K562 (cell line): Measurements from ENCODE around the gene ASIP.

Experiments
- BACH1 ChIP-seq: fragments of 200-800 bp; sonication (Bioruptor generic); IDR thresholded peaks from 2 replicates; pipeline ENCODE4 v1.6.1; 2016; ENCODE audit warnings: missing genetic modification characterization, missing compliant biosample characterization
- BRCA1 ChIP-seq, 2 experiments: fragments of 450-650 bp in 1 of 2; sonication (generic) in 1 of 2; formaldehyde crosslinking in 1 of 2; IDR thresholded peaks; 2 replicates each; pipeline versions ENCODE4 v1.5.0 to v1.6.1; 2017 to 2020; ENCODE audit warnings: mild to moderate bottlenecking in 1 of 2, missing genetic modification reagents in 1 of 2
- CBX2 ChIP-seq: fragments of 200-600 bp; sonication (generic); IDR thresholded peaks from one replicate; pipeline ENCODE4 v1.6.1; 2012; ENCODE audit warnings: mild to moderate bottlenecking, low read length, inconsistent platforms; ENCODE audit not compliant: insufficient read depth, poor library complexity, severe bottlenecking
- MNT ChIP-seq, 2 experiments: fragments of 450-650 bp; conservative IDR thresholded peaks; 2 replicates each; pipeline ENCODE4 v1.6.1; 2017; ENCODE audit warnings: mild to moderate bottlenecking in 2 of 2, moderate library complexity in 2 of 2
- POLR2A ChIP-seq: fragments of 450-650 bp; conservative IDR thresholded peaks from 2 replicates; pipeline ENCODE4 v1.6.1; 2016
- SRF ChIP-seq, 2 experiments: fragments of 250-450, 450-650 bp in 1 of 2; sonication (Bioruptor Pico) in 1 of 2; sonication (generic) in 1 of 2; formaldehyde crosslinking; IDR thresholded peaks; 2 replicates each; pipeline versions ENCODE4 v1.5.0 to v1.5.1; 2020 to 2022; ENCODE audit warnings: mild to moderate bottlenecking in 1 of 2, missing genetic modification reagents in 1 of 2
- STAT5A ChIP-seq: IDR thresholded peaks from 2 replicates; pipeline ENCODE4 v1.6.1; 2012; ENCODE audit warnings: low read length, inconsistent platforms, borderline replicate concordance
- STAT6 ChIP-seq: sonication (generic); formaldehyde crosslinking; IDR thresholded peaks from 2 replicates; pipeline ENCODE4 v1.8.1; 2023; ENCODE audit warnings: mild to moderate bottlenecking, missing genetic modification reagents
- ZNF274 ChIP-seq: IDR thresholded peaks from 2 replicates; pipeline ENCODE4 v1.6.1; 2011; ENCODE audit warnings: low read depth, mild to moderate bottlenecking, low read length, moderate library complexity, borderline replicate concordance

GRCh38 chr20:34201531-34201930, 39.7 kb upstream of the ASIP start:
- TF ChIP-seq BACH1 (no peak), MNT (conservative IDR thresholded peaks at IDR 0.05) (no peak), BRCA1 (IDR thresholded peaks at IDR 0.05) (no peak), BRCA1 (CRISPR knock-in tag; IDR thresholded peaks at IDR 0.05) (no peak), CBX2 (no peak), SRF (CRISPR knock-in tag; IDR thresholded peaks at IDR 0.05) (no peak), POLR2A (no peak), ZNF274 (no peak), STAT6 (no peak), STAT5A (no peak)
